Mesendoderm (in vitro differentiated cells): ENCODE data around the gene PPM1E.
"Not testable (repeated sequence)": the region's sequence is repeated elsewhere in the genome, so short reads cannot be mapped to it uniquely, and the experiment has no call there.

Source experiments
- DNase-seq: peaks from one replicate; pipeline ENCODE4 v3.0.0; 2013
- H2AK5ac ChIP-seq: 2 replicates; pipeline ENCODE4 v1.6.1; 2013; ENCODE audit warnings: low read length, inconsistent platforms
- H2BK120ac ChIP-seq: 2 replicates; pipeline ENCODE4 v1.6.1; 2013; ENCODE audit warnings: low read depth, mild to moderate bottlenecking, low read length, moderate library complexity, mixed read lengths
- H2BK15ac ChIP-seq: replicated peaks from 2 replicates; pipeline ENCODE4 v1.6.1; 2013; ENCODE audit warnings: low read depth, mild to moderate bottlenecking, moderate library complexity
- H2BK5ac ChIP-seq: 2 replicates; pipeline ENCODE4 v1.6.1; 2013; ENCODE audit warnings: low read length, inconsistent platforms
- H3K18ac ChIP-seq: 2 replicates; pipeline ENCODE4 v1.6.1; 2013; ENCODE audit warnings: mild to moderate bottlenecking, low read length, mixed read lengths
- H3K23ac ChIP-seq: one replicate; pipeline ENCODE4 v1.6.1; 2013; ENCODE audit warnings: low read length
- H3K27ac ChIP-seq: 2 replicates; pipeline ENCODE4 v1.5.1; 2013; ENCODE audit warnings: low read depth, mild to moderate bottlenecking, inconsistent platforms, low read length, moderate library complexity
- H3K27me3 ChIP-seq: 2 replicates; pipeline ENCODE4 v1.6.1; 2013; ENCODE audit warnings: low read length, control low read depth, mild to moderate bottlenecking, inconsistent platforms; ENCODE audit not compliant: insufficient read depth, poor library complexity
- H3K36me3 ChIP-seq: 2 replicates; pipeline ENCODE4 v1.6.1; 2013; ENCODE audit warnings: low read length, inconsistent platforms; ENCODE audit not compliant: control insufficient read depth, insufficient read depth
- H3K4ac ChIP-seq: one replicate; pipeline ENCODE4 v1.6.1; 2013; ENCODE audit warnings: low read depth, mild to moderate bottlenecking, low read length, moderate library complexity
- H3K4me1 ChIP-seq: 2 replicates; pipeline ENCODE4 v1.6.1; 2013; ENCODE audit warnings: low read depth, low read length, inconsistent platforms; ENCODE audit not compliant: control insufficient read depth
- H3K4me2 ChIP-seq: 2 replicates; pipeline ENCODE4 v1.6.1; 2013; ENCODE audit warnings: low read length
- H3K4me3 ChIP-seq: 2 replicates; pipeline ENCODE4 v1.5.1; 2013; ENCODE audit warnings: mild to moderate bottlenecking, low read length
- H3K56ac ChIP-seq: one replicate; pipeline ENCODE4 v1.6.1; 2013; ENCODE audit warnings: low read length
- H3K79me1 ChIP-seq: 2 replicates; pipeline ENCODE4 v1.6.1; 2013; ENCODE audit warnings: low read length, inconsistent platforms
- H3K79me2 ChIP-seq: 2 replicates; pipeline ENCODE4 v1.6.1; 2013; ENCODE audit warnings: mild to moderate bottlenecking, low read length; ENCODE audit not compliant: control insufficient read depth, insufficient read depth
- H3K9ac ChIP-seq: 2 replicates; pipeline ENCODE4 v1.6.1; 2013; ENCODE audit warnings: low read length, inconsistent platforms
- H4K5ac ChIP-seq: one replicate; pipeline ENCODE4 v1.6.1; 2013; ENCODE audit warnings: low read length
- H4K8ac ChIP-seq: one replicate; pipeline ENCODE4 v1.6.1; 2013; ENCODE audit warnings: low read depth, mild to moderate bottlenecking, control low read depth, low read length, moderate library complexity
- WGBS: extraction: QIAGEN DNeasy Blood & Tissue Kit; methylation state at CpG from one replicate; pipeline ENCODE4 v1.1.7; 2013; ENCODE audit warnings: low lambda C conversion rate, missing lambda C conversion rate; ENCODE audit not compliant: insufficient coverage; ENCODE audit errors: extremely low coverage; 5-methylcytosine and 5-hydroxymethylcytosine counted together

Gene PPM1E

DNA sequence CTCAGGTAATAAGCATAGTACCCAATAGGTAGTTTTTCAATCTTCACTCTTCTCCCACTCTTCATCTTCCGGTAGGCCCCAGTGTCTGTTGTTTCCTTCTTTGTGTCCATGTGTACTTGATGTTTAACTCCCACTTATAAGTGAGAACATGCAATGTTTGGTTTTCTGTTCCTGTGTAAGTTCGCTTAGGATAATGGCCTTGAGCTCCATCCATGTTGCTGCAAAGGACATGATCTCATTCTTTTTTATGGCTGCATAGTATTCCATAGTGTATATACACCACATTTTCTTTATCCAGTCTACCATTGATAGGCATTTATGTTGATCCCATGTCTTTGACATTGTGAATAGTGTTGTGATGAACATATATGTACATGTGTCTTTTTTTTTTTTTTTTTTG lies 38.9 kb downstream of the PPM1E start:
- H2BK120ac ChIP-seq, H3K56ac ChIP-seq, H3K27ac ChIP-seq, H3K4me1 ChIP-seq, H3K18ac ChIP-seq, H3K4me3 ChIP-seq, H4K8ac ChIP-seq, DNase-seq, H3K4me2 ChIP-seq, H3K36me3 ChIP-seq, H3K9ac ChIP-seq, H2AK5ac ChIP-seq, H3K4ac ChIP-seq, H3K79me2 ChIP-seq, H4K5ac ChIP-seq, H2BK15ac ChIP-seq, H3K27me3 ChIP-seq, H2BK5ac ChIP-seq, H3K79me1 ChIP-seq, H3K23ac ChIP-seq: not testable (repeated sequence)
- no CpG with 5 or more reads among the region's 2 CpGs for WGBS

DNA sequence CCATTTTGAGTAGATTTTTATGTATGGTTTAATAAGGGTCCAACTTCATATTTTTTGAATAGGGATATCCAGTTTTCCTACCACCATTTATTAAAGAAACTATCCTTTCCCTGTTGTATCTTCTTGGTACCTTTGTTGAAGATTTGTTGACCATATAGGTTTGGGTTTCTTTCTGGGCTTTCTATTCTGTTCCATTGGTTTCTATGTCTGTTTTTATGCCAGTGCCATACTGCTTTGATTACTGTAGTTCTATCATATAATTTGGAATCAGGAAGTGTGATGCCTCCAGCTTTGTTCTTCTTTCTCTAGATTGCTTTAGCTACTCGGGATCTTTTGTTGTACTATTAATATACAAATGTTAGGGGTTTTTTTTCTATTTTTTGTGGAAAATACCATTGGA lies 46.5 kb downstream of the PPM1E start:
- no peak overlapping the region for H3K4me2 ChIP-seq
- no peak overlapping the region for H3K56ac ChIP-seq
- no peak overlapping the region for H2BK120ac ChIP-seq
- H3K4me1 ChIP-seq = no peaks in the 10 kb centered on the region
- no peak overlapping the region for H3K18ac ChIP-seq
- H2BK5ac ChIP-seq = no peak overlapping the region
- H4K8ac ChIP-seq = no peak overlapping the region
- H3K27ac ChIP-seq = no peak overlapping the region
- H2AK5ac ChIP-seq = no peak overlapping the region
- H3K27me3 ChIP-seq = no peaks in the 10 kb centered on the region
- no peak overlapping the region for H4K5ac ChIP-seq
- H3K79me2 ChIP-seq = no peaks in the 10 kb centered on the region
- DNase-seq = no peak
- no peaks in the 10 kb centered on the region for H3K79me1 ChIP-seq
- no peak overlapping the region for H3K4ac ChIP-seq
- H2BK15ac ChIP-seq = no peak overlapping the region
- no CpG with 5 or more reads among the region's 1 CpG for WGBS
- no peak overlapping the region for H3K4me3 ChIP-seq
- H3K23ac ChIP-seq = no peak overlapping the region
- no peak overlapping the region for H3K9ac ChIP-seq
- no peaks in the 10 kb centered on the region for H3K36me3 ChIP-seq

- Histone ChIP-seq H2BK15ac (no peak overlapping the region), H3K18ac (no peak overlapping the region), H4K8ac (no peak overlapping the region), H3K4me2 (no peak overlapping the region), H3K4me1 (no peaks in the 10 kb centered on the region), H3K27me3 (no peaks in the 10 kb centered on the region), H3K23ac (no peak overlapping the region), H2BK5ac (no peak overlapping the region), H3K4ac (no peak overlapping the region), H3K4me3 (no peak overlapping the region), H2BK120ac (no peak overlapping the region), H3K79me2 (no peaks in the 10 kb centered on the region), H3K79me1 (no peaks in the 10 kb centered on the region), H3K9ac (no peak overlapping the region), H3K36me3 (no peaks in the 10 kb centered on the region), H4K5ac (no peak overlapping the region), H3K56ac (no peak overlapping the region), H3K27ac (no peak overlapping the region), H2AK5ac (no peak overlapping the region)
- 100% methylated on average over 2 of the region's 5 CpGs for WGBS
- DNase-seq = no peak
Observed at GRCh38 chr17:58806046-58806445, 50.4 kb downstream of the PPM1E start.

GRCh38 chr17:58808609-58809563 lies 53.2 kb downstream of the PPM1E start:
- no peak overlapping the region for H3K56ac ChIP-seq
- no peak for DNase-seq
- H4K8ac ChIP-seq = no peak overlapping the region
- no peak overlapping the region for H3K27ac ChIP-seq
- H3K27me3 ChIP-seq = no peaks in the 10 kb centered on the region
- no peak overlapping the region for H3K18ac ChIP-seq
- no peaks in the 10 kb centered on the region for H3K79me2 ChIP-seq
- H3K79me1 ChIP-seq = no peaks in the 10 kb centered on the region
- no CpG with 5 or more reads among the region's 5 CpGs for WGBS
- no peak overlapping the region for H4K5ac ChIP-seq
- H2AK5ac ChIP-seq = no peak overlapping the region
- no peak overlapping the region for H3K9ac ChIP-seq
- H2BK5ac ChIP-seq = no peak overlapping the region
- H2BK15ac ChIP-seq = no peak overlapping the region
- H3K36me3 ChIP-seq = no peaks in the 10 kb centered on the region
- no peaks in the 10 kb centered on the region for H3K4me1 ChIP-seq
- H2BK120ac ChIP-seq = no peak overlapping the region
- no peak overlapping the region for H3K23ac ChIP-seq
- no peak overlapping the region for H3K4ac ChIP-seq
- no peak overlapping the region for H3K4me2 ChIP-seq
- no peak overlapping the region for H3K4me3 ChIP-seq

- H3K27ac ChIP-seq = no peak overlapping the region
- no peak overlapping the region for H3K18ac ChIP-seq
- WGBS = no CpG with 5 or more reads among the region's 1 CpG
- H3K36me3 ChIP-seq = no peaks in the 10 kb centered on the region
- no peaks in the 10 kb centered on the region for H3K27me3 ChIP-seq
- H3K4ac ChIP-seq = no peak overlapping the region
- H3K79me2 ChIP-seq = no peaks in the 10 kb centered on the region
- no peak overlapping the region for H2BK120ac ChIP-seq
- H3K79me1 ChIP-seq = no peaks in the 10 kb centered on the region
- no peak overlapping the region for H4K5ac ChIP-seq
- no peak overlapping the region for H4K8ac ChIP-seq
- DNase-seq = no peak
- H3K9ac ChIP-seq = no peak overlapping the region
- H2BK5ac ChIP-seq = no peak overlapping the region
- H3K4me1 ChIP-seq = no peaks in the 10 kb centered on the region
- no peak overlapping the region for H2BK15ac ChIP-seq
- no peak overlapping the region for H3K4me2 ChIP-seq
- no peak overlapping the region for H3K4me3 ChIP-seq
- H3K56ac ChIP-seq = no peak overlapping the region
- no peak overlapping the region for H3K23ac ChIP-seq
- H2AK5ac ChIP-seq = no peak overlapping the region
Observed at GRCh38 chr17:58809564-58809936, 53.9 kb downstream of the PPM1E start.

GRCh38 chr17:58811290-58811689 lies 55.6 kb downstream of the PPM1E start:
- no peak overlapping the region for H2BK120ac ChIP-seq
- no peaks in the 10 kb centered on the region for H3K79me2 ChIP-seq
- H3K27ac ChIP-seq = no peak overlapping the region
- H3K23ac ChIP-seq = no peak overlapping the region
- H2BK5ac ChIP-seq = no peak overlapping the region
- no peak overlapping the region for H3K4me3 ChIP-seq
- no peak overlapping the region for H2BK15ac ChIP-seq
- H3K36me3 ChIP-seq = no peaks in the 10 kb centered on the region
- no peak overlapping the region for H4K8ac ChIP-seq
- WGBS = 100% methylated on average over 1 of the region's 3 CpGs
- no peak overlapping the region for H2AK5ac ChIP-seq
- no peak overlapping the region for H3K9ac ChIP-seq
- H3K79me1 ChIP-seq = no peaks in the 10 kb centered on the region
- DNase-seq = no peak
- H3K56ac ChIP-seq = no peak overlapping the region
- H3K4ac ChIP-seq = no peak overlapping the region
- no peak overlapping the region for H3K4me2 ChIP-seq
- no peak overlapping the region for H4K5ac ChIP-seq
- no peaks in the 10 kb centered on the region for H3K4me1 ChIP-seq
- no peaks in the 10 kb centered on the region for H3K27me3 ChIP-seq
- no peak overlapping the region for H3K18ac ChIP-seq
